ENCODE measurements around the gene TENM4. TPM values are rescaled to one million over a fixed set of nuclear protein-coding genes. Genes with fewer than 3 reads are reported as not detected.
A peak's percentile ranks its signal among the peaks of the same experiment; 100 is the strongest.
"Not testable (repeated sequence)": the region's sequence is repeated elsewhere in the genome, so short reads cannot be mapped to it uniquely, and the experiment has no call there.

TENM4 gene
- total RNA-seq, 1 donor from 2014 or later: 43.2 TPM

DNA sequence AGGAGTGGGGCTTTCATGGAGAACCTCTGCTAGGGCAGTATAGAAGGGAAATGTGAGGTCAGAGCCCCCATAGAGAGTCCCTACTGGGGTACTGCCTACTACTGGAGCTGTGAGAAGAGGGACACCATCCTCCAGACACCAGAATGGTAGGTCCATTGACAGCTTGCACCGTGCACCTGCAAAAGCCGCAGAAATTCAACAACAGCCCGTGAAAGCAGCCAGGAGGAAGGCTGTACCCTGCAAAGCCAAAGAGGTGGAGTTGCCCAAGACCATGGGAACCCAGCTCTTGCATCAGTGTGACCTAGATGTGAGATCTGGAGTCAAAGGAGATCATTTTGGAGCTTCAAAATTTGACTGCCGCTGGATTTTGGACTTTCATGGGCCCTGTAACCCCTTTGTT is 245.6 kb downstream of the TENM4 start:
- Mint-ChIP-seq H3K27me3 (ENCODE audit: low read depth) (no peaks in the 10 kb centered on the region), H3K4me1 (no peaks in the 10 kb centered on the region), H3K9me3 (no peaks in the 10 kb centered on the region), H3K4me3 (no peak overlapping the region), H3K36me3 (ENCODE audit: low read depth) (peaks cover 11% of the 10 kb centered on the region), H3K27ac (ENCODE audit: unreplicated experiment) (no peak overlapping the region)
- no peak for TF ChIP-seq CTCF (conservative IDR thresholded peaks at IDR 0.05)
- DNase-seq (ENCODE audit: low read depth, low spot score): no peak

- H3K4me3 Mint-ChIP-seq: no peak overlapping the region
- no peaks in the 10 kb centered on the region for H3K4me1 Mint-ChIP-seq
- no peaks in the 10 kb centered on the region for H3K27me3 Mint-ChIP-seq (ENCODE audit: low read depth)
- peak overlapping the region; percentile 78 for H3K27ac Mint-ChIP-seq (ENCODE audit: unreplicated experiment)
- peaks cover 11% of the 10 kb centered on the region for H3K36me3 Mint-ChIP-seq (ENCODE audit: low read depth)
- no peaks in the 10 kb centered on the region for H3K9me3 Mint-ChIP-seq
- no peak for TF ChIP-seq CTCF (conservative IDR thresholded peaks at IDR 0.05)
- DNase-seq (ENCODE audit: low read depth, low spot score): no peak
These were observed 247.0 kb downstream of the TENM4 start for GRCh38 chr11:79193663-79194310.

DNA sequence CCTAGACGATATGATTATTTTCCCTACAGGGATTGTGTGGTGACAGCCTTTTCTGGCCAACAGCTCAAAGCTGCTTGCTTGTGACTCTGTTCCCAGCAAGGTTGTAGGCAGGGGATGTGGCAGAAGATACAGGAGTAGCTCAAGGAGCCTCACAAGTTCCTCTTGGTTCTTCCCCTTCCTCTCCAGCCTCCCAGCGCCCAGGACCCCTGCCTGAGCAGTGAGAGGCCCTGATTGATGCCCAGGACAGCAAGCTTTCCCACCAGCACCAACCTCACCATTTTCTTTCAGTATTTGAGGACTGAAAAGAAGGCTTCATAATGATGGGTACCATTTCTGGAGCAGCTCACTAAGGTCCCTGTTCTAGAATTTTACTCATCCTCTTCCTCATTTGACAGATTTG is 248.0 kb downstream of the TENM4 start:
- Mint-ChIP-seq H3K27ac (ENCODE audit: unreplicated experiment) (no peak overlapping the region), H3K9me3 (no peaks in the 10 kb centered on the region), H3K4me3 (no peak overlapping the region), H3K36me3 (ENCODE audit: low read depth) (peaks cover 11% of the 10 kb centered on the region), H3K27me3 (ENCODE audit: low read depth) (no peaks in the 10 kb centered on the region), H3K4me1 (no peaks in the 10 kb centered on the region)
- no peak for DNase-seq (ENCODE audit: low read depth, low spot score)
- TF ChIP-seq CTCF (conservative IDR thresholded peaks at IDR 0.05): no peak

GRCh38 chr11:79191716-79192115 is 249.1 kb downstream of the TENM4 start:
- H3K36me3 Mint-ChIP-seq (ENCODE audit: low read depth): peaks cover 11% of the 10 kb centered on the region
- not testable (repeated sequence) for H3K27ac Mint-ChIP-seq (ENCODE audit: unreplicated experiment); H3K4me1 Mint-ChIP-seq; H3K9me3 Mint-ChIP-seq; H3K4me3 Mint-ChIP-seq; DNase-seq (ENCODE audit: low read depth, low spot score); H3K27me3 Mint-ChIP-seq (ENCODE audit: low read depth)

DNA sequence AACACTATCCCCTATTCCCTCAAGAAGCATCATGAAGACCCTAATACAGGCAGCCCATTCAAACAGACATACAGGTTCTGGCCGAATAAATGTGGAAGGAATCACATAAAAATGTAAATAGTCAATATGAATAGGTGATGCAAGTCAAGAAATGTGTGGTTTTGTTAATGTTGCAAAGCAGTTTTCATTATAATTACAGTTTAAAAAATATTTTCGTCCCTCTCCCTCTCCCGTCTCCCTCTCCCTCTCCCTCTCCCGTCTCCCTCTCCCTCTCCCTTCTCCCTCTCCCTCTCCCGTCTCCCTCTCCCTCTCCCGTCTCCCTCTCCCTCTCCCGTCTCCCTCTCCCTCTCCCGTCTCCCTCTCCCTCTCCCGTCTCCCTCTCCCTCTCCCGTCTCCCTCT is 250.3 kb downstream of the TENM4 start:
- H3K9me3 Mint-ChIP-seq; H3K27ac Mint-ChIP-seq (ENCODE audit: unreplicated experiment); H3K4me3 Mint-ChIP-seq; H3K27me3 Mint-ChIP-seq (ENCODE audit: low read depth); DNase-seq (ENCODE audit: low read depth, low spot score); H3K4me1 Mint-ChIP-seq: not testable (repeated sequence)
- H3K36me3 Mint-ChIP-seq (ENCODE audit: low read depth): peaks cover 11% of the 10 kb centered on the region

DNA sequence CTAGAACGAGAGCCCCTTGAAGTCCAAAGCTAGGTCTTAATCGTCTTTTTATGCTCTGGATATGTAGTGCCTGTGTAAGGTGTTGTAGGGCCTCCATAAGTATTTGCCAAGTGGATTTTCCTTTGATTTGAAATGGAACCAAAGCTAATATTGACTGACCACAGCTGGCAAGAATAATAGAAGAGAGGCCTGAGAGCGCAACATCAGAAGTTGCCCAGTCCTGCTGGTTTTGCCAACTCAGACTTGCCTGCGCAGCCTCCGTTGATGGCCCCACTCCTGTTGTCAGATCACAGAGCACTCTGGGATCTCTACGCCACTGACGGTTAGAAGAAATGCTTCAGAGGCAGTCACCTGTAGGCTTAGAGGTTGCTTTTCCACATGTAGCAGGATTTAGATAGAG is 251.2 kb downstream of the TENM4 start:
- Mint-ChIP-seq H3K9me3 (no peaks in the 10 kb centered on the region), H3K27ac (ENCODE audit: unreplicated experiment) (no peak overlapping the region), H3K27me3 (ENCODE audit: low read depth) (no peaks in the 10 kb centered on the region), H3K4me1 (no peaks in the 10 kb centered on the region), H3K4me3 (no peak overlapping the region), H3K36me3 (ENCODE audit: low read depth) (peaks cover 11% of the 10 kb centered on the region)
- no peak for DNase-seq (ENCODE audit: low read depth, low spot score)
- no peak for TF ChIP-seq CTCF (conservative IDR thresholded peaks at IDR 0.05)
